ENCODE results near the gene EPHA5. TPM values are rescaled to one million over a fixed set of nuclear protein-coding genes. Genes with fewer than 3 reads are reported as not detected.

EPHA5 gene
- total and polyA plus RNA-seq, 9 of the 15 experiments (the other 6 are each of a cell fraction or from before 2014, with no cell fraction given): 0.04 TPM; not detected in 8

DNA sequence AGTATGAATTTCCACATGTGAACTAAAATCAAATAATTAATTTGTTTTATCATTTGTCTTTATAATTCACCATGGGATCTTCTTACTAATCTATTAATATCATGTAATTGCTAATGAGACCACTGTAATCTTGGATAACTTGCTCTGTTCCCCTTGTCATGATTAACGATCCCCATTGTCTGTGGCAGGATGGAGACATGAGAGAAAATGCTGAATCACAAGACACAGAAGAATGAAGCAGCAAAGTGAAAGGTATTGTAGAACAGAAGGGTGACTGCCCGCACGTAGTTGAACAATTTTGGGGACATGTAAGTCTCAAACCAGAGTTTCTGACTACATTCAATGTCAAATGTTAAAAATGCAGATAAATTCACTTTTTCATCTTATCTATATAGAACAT, 135.2 kb downstream of the EPHA5 start (continued):
- TF ChIP-seq NR2C1 (IDR thresholded peaks at IDR 0.05) (no peak), NR2C1 (tag; IDR thresholded peaks at IDR 0.05) (no peak), BCOR (IDR thresholded peaks at IDR 0.05) (no peak), PYGO2 (tag; IDR thresholded peaks at IDR 0.05) (no peak), STAG1 (CRISPR knock-in tag; IDR thresholded peaks at IDR 0.05; ENCODE audit: borderline replicate concordance) (no peak)

- Histone ChIP-seq H3K4me3 (no peak overlapping the region), H3K79me2 (ENCODE audit: control insufficient read depth, insufficient read depth, low read length) (no peaks in the 10 kb centered on the region), H3K27ac (ENCODE audit: extremely low read depth, low read depth, low read length) (no peak overlapping the region), H3K36me3 (ENCODE audit: control insufficient read depth, insufficient read depth, low read length) (no peaks in the 10 kb centered on the region), H3K9ac (ENCODE audit: insufficient read depth in 1 of 2, low read depth in 2 of 2, low read length in 2 of 2) (no peak overlapping the region), H3K27me3 (ENCODE audit: control insufficient read depth in 2 of 2, insufficient read depth in 2 of 2, low read length in 2 of 2) (no peaks in the 10 kb centered on the region), H2AFZ (ENCODE audit: low read depth, low read length) (no peak overlapping the region), H4K20me1 (replicated peaks; ENCODE audit: control insufficient read depth, insufficient read depth, low read length) (no peaks in the 10 kb centered on the region), H3K4me2 (ENCODE audit: insufficient read depth, low read length) (no peak overlapping the region), H3K9me3 (replicated peaks; ENCODE audit: control insufficient read depth, insufficient read depth, low read depth, low read length) (no peaks in the 10 kb centered on the region), H3K4me1 (replicated peaks in 1 of 2; ENCODE audit: control insufficient read depth in 2 of 2, insufficient read depth in 2 of 2, low read length in 2 of 2) (no peaks in the 10 kb centered on the region), H3K9me1 (ENCODE audit: control insufficient read depth, insufficient read depth, low read length) (no peaks in the 10 kb centered on the region)
- intact Hi-C loops (cut with micrococcal nuclease): no loop called here
- no TSS peak for BruUV-seq (replicated peaks)
- ChIA-PET POLR2A (no interaction called here), CTCF (ENCODE audit: low intra/inter-chr PET ratio) (no interaction called here)
- ATAC-seq: no peak
- FAIRE-seq: no peak
- DNase-seq (ENCODE audit: extremely low read depth in 1 of 4, low spot score in 3 of 4): no peak
- in situ Hi-C loops (cut with MboI): no loop called here
- 0% methylated on average over 1 of the region's 1 CpG for WGBS (ENCODE audit: insufficient coverage, low coverage, missing lambda C conversion rate)
- TF ChIP-seq, protein P1, sequence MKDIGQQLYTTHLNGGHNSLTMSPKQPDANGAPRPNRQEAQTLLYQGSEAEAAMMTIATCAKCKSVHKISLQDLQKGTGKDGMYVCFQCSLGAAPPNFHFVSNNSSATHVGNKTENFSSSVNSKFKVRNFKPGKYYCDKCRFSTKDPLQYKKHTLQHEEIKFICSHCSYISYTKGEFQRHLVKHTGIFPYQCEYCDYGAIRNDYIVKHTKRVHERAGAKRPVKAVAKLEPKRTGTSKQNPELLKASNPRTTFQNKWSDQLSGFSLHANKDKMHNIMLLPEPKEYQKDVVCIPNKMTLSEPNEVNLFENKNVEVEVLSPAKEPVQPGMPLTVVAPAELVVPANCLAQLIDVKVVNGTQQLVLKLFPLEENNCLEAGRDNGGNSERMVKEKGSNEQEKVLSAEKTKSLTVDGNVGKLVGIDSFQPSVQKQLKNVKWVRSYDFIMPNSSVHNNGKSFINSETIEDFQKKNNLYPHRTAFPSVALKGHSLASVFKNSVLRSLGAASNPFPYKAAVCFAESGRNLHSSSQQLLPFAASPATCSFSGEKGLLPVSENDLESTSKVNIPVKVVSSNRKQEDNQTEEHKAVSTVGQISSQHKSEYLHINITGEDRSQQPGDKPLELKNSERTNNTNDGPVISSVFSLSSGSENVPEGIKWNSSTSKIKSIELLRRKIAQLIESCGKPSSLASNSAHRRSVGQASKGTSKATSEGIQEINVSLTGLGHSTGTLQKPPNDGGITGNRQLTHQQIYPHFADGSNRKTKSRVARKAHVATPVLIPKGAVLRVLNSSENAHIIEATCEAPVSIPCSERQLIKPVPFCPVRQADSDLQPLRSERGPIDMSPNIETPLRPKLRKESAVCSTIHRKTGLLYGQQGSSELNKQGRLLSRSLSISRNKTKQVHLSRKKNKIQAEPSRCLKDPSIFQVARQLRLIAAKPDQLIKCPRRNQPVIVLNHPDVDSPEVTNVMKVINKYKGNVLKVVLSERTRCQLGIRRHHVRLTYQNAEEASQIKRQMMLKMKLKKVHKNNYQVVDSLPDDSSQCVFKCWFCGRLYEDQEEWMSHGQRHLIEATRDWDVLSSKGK (CRISPR knock-in tag; IDR thresholded peaks at IDR 0.05): no peak
- TF ChIP-seq SAFB2 (IDR thresholded peaks at IDR 0.05; ENCODE audit: borderline replicate concordance, low read depth, low read length, severe bottlenecking): no peak
- no peak for TF ChIP-seq ZC3H11A (IDR thresholded peaks at IDR 0.05; ENCODE audit: low read depth, low read length)
- TF ChIP-seq ILF3 (IDR thresholded peaks at IDR 0.05; ENCODE audit: borderline replicate concordance): no peak
- TF ChIP-seq ZNF395 (CRISPR knock-in tag; IDR thresholded peaks at IDR 0.05): no peak
- TF ChIP-seq ZNF121 (CRISPR knock-in tag; conservative IDR thresholded peaks at IDR 0.05): no peak
- TF ChIP-seq ZBED1 (IDR thresholded peaks at IDR 0.05): no peak
- TF ChIP-seq, protein P2, sequence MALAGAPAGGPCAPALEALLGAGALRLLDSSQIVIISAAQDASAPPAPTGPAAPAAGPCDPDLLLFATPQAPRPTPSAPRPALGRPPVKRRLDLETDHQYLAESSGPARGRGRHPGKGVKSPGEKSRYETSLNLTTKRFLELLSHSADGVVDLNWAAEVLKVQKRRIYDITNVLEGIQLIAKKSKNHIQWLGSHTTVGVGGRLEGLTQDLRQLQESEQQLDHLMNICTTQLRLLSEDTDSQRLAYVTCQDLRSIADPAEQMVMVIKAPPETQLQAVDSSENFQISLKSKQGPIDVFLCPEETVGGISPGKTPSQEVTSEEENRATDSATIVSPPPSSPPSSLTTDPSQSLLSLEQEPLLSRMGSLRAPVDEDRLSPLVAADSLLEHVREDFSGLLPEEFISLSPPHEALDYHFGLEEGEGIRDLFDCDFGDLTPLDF (CRISPR knock-in tag; IDR thresholded peaks at IDR 0.05): no peak
- no peak for TF ChIP-seq USF1 (CRISPR knock-in tag; IDR thresholded peaks at IDR 0.05)
- no peak for TF ChIP-seq CTBP1 (IDR thresholded peaks at IDR 0.05; ENCODE audit: borderline replicate concordance)
- TF ChIP-seq BRF1 (IDR thresholded peaks at IDR 0.05; ENCODE audit: borderline replicate concordance, extremely low read depth, insufficient read length): no peak
- TF ChIP-seq MAZ (CRISPR knock-in tag; conservative IDR thresholded peaks at IDR 0.05 in 1 of 2, IDR thresholded peaks at IDR 0.05 in 1 of 2): no peak
These were observed 148.6 kb downstream of the EPHA5 start for GRCh38 chr4:65521666-65522065.

All from K562 (cell line).